ENCODE results near the gene HTR2C. TPM values are rescaled to one million over a fixed set of nuclear protein-coding genes. Genes with fewer than 3 reads are reported as not detected.

Gene HTR2C
- total and polyA plus RNA-seq, 2 of the 4 experiments (the other 2 are of a cell fraction), result not detected

- Histone ChIP-seq H3K4me2 (ENCODE audit: low read depth, low read length) (no peak overlapping the region), H2BK15ac (ENCODE audit: low read depth, low read length) (no peak overlapping the region), H2AK5ac (ENCODE audit: low read depth, low read length) (no peak overlapping the region), H3K27me3 (ENCODE audit: control insufficient read depth, insufficient read depth, low read length) (no peaks in the 10 kb centered on the region), H3K23ac (ENCODE audit: low read depth, low read length) (no peak overlapping the region), H3K27ac (ENCODE audit: insufficient read depth, low read length) (no peak overlapping the region), H2BK5ac (ENCODE audit: low read depth, low read length, poor library complexity, severe bottlenecking) (no peak overlapping the region), H3K79me1 (ENCODE audit: low read depth in 1 of 2, low read length in 2 of 2) (no peaks in the 10 kb centered on the region), H3K9me3 (ENCODE audit: control insufficient read depth, insufficient read depth, low read length) (no peaks in the 10 kb centered on the region), H3K9me1 (ENCODE audit: insufficient read depth, low read length) (no peaks in the 10 kb centered on the region), H4K8ac (ENCODE audit: low read depth in 2 of 2, low read length in 2 of 2) (no peak overlapping the region), H3K56ac (ENCODE audit: extremely low read depth, insufficient read depth, low read length) (no peak overlapping the region), H3K9ac (ENCODE audit: low read depth, low read length) (no peak overlapping the region), H2BK20ac (ENCODE audit: low read depth, low read length) (no peak overlapping the region), H2AFZ (replicated peaks; ENCODE audit: low read length, poor library complexity) (no peak overlapping the region), H3K18ac (ENCODE audit: low read depth, low read length) (no peak overlapping the region), H2AK9ac (replicated peaks; ENCODE audit: low read depth, low read length, poor library complexity) (no peak overlapping the region), H4K20me1 (ENCODE audit: insufficient read depth, low read length) (no peaks in the 10 kb centered on the region), H4K5ac (ENCODE audit: low read depth, low read length) (no peak overlapping the region), H3K4ac (ENCODE audit: low read depth, low read length) (no peak overlapping the region), H3K14ac (replicated peaks; ENCODE audit: low read depth, low read length) (no peak overlapping the region), H2BK120ac (ENCODE audit: low read depth, low read length) (no peak overlapping the region), H3K36me3 (ENCODE audit: control insufficient read depth, insufficient read depth, low read length) (no peaks in the 10 kb centered on the region), H3K4me3 (ENCODE audit: insufficient read depth, low read depth, low read length) (no peak overlapping the region), H4K91ac (ENCODE audit: insufficient read depth, low read depth, low read length) (no peak overlapping the region), H3K4me1 (ENCODE audit: control insufficient read depth, insufficient read depth, low read length) (no peaks in the 10 kb centered on the region)
- ChIA-PET POLR2A (ENCODE audit: unreplicated experiment) (no interaction called here), CTCF (interaction anchor here (0.6 to 1.6 kb wide), 2 partner anchors 17 to 50 kb away, joined by 4 to 10 read pairs; no protein-coding TSS in a partner anchor)
- DNase-seq (peak; percentile 3), ATAC-seq (ENCODE audit: low read depth) (no peak)
- no TSS peak for BruUV-seq (replicated peaks)
- dilution Hi-C loops (cut with HindIII; ENCODE audit: low sequenced_read_pairs, unreplicated experiment), result no loop called here
- TF ChIP-seq BHLHE40 (IDR thresholded peaks at IDR 0.05; ENCODE audit: low read depth, low read length), result no peak
- no peak for TF ChIP-seq CHD1 (IDR thresholded peaks at IDR 0.05; ENCODE audit: low read depth, low read length)
- TF ChIP-seq MXI1 (IDR thresholded peaks at IDR 0.05; ENCODE audit: borderline replicate concordance, low read depth, low read length), result no peak
- TF ChIP-seq RFX5 (IDR thresholded peaks at IDR 0.05; ENCODE audit: low read depth, low read length), result no peak
- TF ChIP-seq RCOR1 (IDR thresholded peaks at IDR 0.05; ENCODE audit: insufficient replicate concordance, low read length), result no peak
- no peak for TF ChIP-seq POLR2A (IDR thresholded peaks at IDR 0.05; ENCODE audit: low read depth, low read length)
- TF ChIP-seq SMC3 (IDR thresholded peaks at IDR 0.05; ENCODE audit: low read depth, low read length), result peak; percentile 20; the same call in 1 of the 2 replicates
- TF ChIP-seq USF2 (IDR thresholded peaks at IDR 0.05; ENCODE audit: low read depth, low read length), result no peak
- TF ChIP-seq CEBPB (IDR thresholded peaks at IDR 0.05; ENCODE audit: low read depth, low read length), result no peak
- TF ChIP-seq, protein P1, sequence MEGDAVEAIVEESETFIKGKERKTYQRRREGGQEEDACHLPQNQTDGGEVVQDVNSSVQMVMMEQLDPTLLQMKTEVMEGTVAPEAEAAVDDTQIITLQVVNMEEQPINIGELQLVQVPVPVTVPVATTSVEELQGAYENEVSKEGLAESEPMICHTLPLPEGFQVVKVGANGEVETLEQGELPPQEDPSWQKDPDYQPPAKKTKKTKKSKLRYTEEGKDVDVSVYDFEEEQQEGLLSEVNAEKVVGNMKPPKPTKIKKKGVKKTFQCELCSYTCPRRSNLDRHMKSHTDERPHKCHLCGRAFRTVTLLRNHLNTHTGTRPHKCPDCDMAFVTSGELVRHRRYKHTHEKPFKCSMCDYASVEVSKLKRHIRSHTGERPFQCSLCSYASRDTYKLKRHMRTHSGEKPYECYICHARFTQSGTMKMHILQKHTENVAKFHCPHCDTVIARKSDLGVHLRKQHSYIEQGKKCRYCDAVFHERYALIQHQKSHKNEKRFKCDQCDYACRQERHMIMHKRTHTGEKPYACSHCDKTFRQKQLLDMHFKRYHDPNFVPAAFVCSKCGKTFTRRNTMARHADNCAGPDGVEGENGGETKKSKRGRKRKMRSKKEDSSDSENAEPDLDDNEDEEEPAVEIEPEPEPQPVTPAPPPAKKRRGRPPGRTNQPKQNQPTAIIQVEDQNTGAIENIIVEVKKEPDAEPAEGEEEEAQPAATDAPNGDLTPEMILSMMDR (conservative IDR thresholded peaks at IDR 0.05; ENCODE audit: low read depth, low read length), result peak; percentile 19; the same call in 1 of the 2 replicates
- TF ChIP-seq FOS (IDR thresholded peaks at IDR 0.05; ENCODE audit: low read depth, low read length), result no peak
- no peak for TF ChIP-seq MAFK (IDR thresholded peaks at IDR 0.05; ENCODE audit: low read depth, low read length)
- 0 out of 2 replicates have a peak, but pooled peaks have one; percentile 10 for TF ChIP-seq RAD21 (IDR thresholded peaks at IDR 0.05; ENCODE audit: low read length)
- no peak for TF ChIP-seq MAZ (IDR thresholded peaks at IDR 0.05; ENCODE audit: borderline replicate concordance, low read depth, low read length)
- TF ChIP-seq NFE2L2 (IDR thresholded peaks at IDR 0.05; ENCODE audit: low read depth, low read length), result no peak
- in situ Hi-C loops (cut with MboI; ENCODE audit: low sequenced_read_pairs), result loop anchor here (10.0 kb wide), 1 partner anchor 328 kb away; no protein-coding TSS in a partner anchor
- intact Hi-C loops (cut with micrococcal nuclease), result loop anchor here (5.0 kb wide), 2 partner anchors 331 to 521 kb away; no protein-coding TSS in a partner anchor
These were observed 42.4 kb downstream of the HTR2C start for GRCh38 chrX:114626323-114626722.
